ENCODE results near the gene WWC2.

- no peak for TF ChIP-seq CTCF (IDR thresholded peaks at IDR 0.05)
- TF ChIP-seq EP300 (IDR thresholded peaks at IDR 0.05) = no peak
- TF ChIP-seq POLR2A (IDR thresholded peaks at IDR 0.05; ENCODE audit: low read depth) = no peak
- no peak for TF ChIP-seq POLR2AphosphoS5 (IDR thresholded peaks at IDR 0.05)
Observed at GRCh38 chr4:183348706-183349659, 249.9 kb downstream of the WWC2 start.

Measured in esophagus muscularis mucosa (tissue), 4 donors.